KG1 (cell line): Measurements from ENCODE around the gene RBM17.
"Not testable (repeated sequence)": the region's sequence is repeated elsewhere in the genome, so short reads cannot be mapped to it uniquely, and the experiment has no call there.

Source experiments
- DNase-seq: peaks from one replicate; lab custom pipeline; 2025; lab: John Stamatoyannopoulos, UW

The RBM17 gene

DNA sequence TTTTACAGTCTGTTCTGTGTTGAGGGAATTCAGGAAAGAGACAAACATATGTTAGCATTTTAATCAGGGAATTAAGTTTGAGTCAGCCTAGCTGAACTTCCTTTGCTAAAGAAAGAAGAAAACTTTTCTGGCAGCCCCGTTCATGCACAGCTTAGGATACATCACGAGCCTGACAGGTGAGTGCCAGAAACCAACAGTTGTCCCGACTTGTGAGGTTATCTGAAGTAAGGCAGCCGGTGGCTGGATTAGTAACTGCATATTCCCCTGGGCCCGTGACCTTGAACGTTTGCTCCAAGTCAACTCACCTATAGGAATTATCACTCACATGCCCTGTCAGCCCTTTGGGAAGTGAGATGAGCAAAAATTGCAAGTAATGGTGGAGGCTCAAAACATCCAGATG lies 24.1 kb downstream of the RBM17 start:
- DNase-seq = no peak

DNA sequence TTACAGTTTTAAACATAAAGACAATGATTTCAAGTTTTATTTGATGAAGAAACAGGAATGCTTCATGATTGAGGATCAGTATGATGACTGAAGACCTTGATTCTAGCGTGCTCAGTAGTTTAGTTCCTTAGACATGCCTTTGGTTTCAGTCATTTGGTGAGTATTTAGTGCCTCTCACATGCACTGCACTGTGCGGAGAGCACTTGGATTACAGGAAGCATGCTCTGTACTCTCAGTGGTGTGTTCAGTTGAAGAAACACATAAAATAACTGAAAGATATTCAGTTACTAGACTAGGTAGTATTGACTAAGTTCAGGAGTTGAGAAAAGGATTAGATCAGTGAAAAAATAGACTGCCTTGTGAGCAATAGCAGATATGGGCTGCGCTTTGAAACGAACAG lies 25.5 kb downstream of the RBM17 start:
- no peak for DNase-seq

DNA sequence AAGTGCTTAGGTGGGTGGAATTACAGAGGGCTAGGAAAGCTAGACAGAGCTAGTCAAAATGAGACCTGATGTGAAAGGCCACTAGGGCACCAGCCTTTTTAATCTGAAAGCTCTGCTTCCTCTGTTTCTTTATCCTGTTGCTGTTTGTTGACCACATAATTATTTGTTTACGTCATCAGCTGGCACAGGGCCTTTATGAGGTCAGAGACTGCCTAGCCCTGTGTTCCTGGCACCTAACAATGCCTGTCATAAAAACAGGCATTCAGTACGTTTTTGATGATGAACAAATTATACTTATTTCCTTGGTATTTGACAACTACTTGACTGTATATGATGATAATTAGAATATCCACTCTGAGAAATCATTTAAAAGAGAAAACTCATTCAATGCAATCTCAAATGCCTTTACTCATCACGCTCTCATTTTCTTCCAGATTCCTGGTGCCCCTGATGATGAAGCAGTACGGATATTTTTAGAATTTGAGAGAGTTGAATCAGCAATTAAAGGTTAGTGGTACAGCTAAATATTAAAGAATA lies 26.0 kb downstream of the RBM17 start:
- DNase-seq = no peak

DNA sequence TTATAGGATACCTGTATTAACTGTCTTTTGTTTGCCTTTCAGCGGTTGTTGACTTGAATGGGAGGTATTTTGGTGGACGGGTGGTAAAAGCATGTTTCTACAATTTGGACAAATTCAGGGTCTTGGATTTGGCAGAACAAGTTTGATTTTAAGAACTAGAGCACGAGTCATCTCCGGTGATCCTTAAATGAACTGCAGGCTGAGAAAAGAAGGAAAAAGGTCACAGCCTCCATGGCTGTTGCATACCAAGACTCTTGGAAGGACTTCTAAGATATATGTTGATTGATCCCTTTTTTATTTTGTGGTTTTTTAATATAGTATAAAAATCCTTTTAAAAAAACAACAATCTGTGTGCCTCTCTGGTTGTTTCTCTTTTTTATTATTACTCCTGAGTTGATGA lies 26.6 kb downstream of the RBM17 start:
- DNase-seq = no peak

DNA sequence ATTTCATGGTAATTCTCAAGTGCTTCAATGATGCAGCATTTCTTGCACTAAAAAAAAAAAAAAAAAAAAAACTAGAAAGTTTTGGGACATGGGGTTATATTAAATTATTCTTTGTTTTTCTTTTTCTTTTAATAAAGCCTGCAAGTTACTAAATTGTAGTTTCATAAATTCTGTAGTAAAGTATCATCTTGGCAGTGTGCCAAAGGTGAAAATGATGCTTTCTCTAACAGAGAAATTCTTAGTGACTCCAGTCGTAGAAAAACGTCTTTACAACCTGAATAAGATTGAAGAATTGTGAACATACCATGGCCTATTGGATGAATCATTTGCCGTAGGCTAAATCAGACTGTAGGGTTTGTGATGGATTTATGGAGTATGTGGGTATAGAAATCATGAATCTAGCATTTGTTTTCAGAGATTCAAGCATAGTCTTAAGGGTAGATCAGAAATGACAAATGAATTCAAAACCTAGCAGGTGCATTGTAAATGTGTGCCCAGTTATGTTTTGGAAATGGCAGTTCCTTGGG lies 27.1 kb downstream of the RBM17 start:
- DNase-seq = no peak

DNA sequence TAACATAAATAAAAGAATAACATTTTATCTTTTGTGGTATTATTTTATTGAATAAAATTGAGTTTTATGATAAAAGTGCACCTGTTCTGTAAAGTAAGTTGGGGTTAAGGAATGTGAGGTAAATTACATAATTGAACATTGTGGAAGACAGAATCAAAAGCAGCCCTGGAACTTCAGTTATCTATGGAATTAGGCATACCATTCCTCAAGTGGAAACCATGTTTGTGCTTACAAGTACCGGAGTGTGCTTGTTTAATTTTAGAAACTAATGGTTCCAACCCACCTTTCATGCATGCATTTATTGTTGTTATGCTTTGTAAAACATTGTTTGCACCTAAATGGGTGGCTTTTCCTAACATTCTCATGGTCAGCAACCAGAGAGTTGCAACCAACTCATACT lies 28.0 kb downstream of the RBM17 start:
- DNase-seq = no peak

DNA sequence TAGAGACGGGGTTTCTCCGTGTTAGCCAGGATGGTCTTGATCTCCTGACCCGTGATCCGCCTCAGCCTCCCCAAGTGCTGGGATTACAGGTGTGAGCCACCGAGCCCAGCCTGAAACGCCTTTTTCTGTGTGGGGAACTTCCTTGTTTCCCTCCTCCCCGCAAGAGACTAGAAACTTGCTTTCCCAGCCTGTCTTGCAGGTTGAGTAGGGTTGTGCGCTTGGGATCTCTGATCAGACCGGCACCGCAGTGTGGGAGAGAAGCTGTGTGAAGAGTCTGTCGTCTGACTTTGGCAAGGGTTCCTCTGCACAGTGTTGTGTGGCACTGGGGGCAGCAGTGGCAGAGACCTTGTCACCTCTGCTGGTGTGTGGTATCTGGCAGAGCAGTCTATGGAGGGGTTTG lies 28.9 kb downstream of the RBM17 start:
- DNase-seq = no peak

DNA sequence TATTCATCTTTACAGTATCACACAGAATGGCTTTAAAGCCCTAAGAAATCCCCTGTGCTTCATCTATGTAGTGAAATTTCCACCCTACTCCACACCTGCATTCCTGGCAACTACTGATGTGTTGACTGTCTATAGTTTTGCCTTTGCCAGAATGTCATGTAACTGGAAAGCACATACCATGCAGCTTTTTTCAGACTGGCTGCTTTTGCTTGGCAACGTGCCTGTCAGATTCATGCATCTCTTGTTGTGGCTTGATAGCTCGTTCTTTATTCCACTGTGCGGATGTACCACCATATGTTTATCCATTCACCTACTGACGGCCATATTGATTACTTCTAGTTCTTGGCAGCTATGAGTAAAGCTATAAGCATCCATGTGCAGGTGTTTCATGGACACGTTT lies 30.6 kb downstream of the RBM17 start:
- no peak for DNase-seq

DNA sequence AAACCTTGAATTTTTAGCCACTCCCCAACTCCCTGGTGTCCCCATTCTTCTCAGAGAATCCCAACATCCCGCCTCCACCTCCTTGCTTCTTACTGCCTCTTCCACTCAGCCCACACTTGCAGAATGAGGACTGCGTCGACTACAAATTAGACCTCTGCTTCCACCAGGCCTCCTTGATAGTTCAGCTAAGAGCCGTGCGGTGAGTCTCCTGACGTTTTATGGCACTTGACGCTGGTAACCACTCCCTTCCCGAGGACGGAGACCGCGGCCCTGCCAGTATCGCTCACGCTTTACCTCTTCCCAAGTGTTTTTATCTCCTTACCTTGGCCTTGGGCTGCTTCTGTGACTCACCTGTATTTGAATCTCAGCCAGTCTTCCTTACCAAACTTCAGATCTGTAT lies 31.1 kb downstream of the RBM17 start:
- no peak for DNase-seq

DNA sequence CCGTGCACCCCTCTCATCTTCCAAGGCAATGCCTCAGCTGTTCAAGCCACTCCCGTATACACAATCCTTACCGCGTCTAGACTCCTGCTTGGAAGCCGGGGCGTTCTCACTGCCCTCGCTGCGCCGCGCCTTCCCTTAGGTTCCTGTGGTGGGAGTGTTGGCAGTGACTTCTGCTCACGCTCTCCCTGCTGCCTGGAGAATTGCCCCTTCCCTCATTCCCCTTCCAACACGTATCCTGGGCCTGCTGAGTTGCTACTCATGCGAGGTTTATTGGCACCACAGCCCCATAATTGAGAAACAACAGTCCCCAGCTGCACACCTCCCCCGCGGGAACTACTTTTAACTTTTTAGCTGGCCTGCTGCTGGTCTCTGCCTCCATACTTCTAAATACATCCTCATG lies 31.9 kb downstream of the RBM17 start:
- no peak for DNase-seq

DNA sequence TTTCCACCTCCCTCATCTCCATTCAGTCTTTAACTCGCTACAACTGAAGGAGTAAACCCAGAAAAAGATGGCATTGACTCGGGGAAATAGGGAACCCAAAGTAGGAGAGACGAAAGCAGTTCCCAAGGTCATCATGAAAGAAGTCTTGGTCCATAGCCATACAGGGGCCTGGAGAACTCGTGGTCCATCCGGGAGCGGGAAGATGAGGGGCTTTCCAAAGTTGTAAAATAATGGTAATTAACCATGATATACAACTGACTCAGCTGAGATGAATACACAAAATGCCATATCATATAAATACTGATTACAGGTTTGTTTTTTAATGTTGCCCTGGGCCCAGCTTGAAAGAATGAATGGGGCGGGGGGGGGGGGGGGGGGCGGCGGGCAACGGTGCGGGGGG lies 32.3 kb downstream of the RBM17 start:
- DNase-seq = no peak

DNA sequence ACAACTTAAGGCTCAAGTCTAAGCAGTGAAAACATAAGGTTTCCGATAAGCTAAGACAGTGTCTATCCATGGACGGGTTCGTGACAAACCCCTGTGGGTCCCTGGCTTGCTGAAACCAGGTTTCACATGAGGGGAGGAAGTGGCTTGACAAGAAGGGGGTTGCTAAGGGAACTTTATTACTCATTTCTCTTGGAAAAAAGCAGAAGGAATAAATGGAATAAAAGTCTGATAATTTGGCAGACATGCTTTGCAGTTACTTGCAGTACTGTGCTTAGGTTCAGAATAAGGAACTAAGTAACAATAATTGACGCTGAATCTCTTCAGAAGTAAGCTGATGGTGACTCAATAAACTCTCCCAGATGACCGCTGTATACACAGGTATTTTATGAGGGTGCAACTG lies 34.7 kb downstream of the RBM17 start:
- no peak for DNase-seq

DNA sequence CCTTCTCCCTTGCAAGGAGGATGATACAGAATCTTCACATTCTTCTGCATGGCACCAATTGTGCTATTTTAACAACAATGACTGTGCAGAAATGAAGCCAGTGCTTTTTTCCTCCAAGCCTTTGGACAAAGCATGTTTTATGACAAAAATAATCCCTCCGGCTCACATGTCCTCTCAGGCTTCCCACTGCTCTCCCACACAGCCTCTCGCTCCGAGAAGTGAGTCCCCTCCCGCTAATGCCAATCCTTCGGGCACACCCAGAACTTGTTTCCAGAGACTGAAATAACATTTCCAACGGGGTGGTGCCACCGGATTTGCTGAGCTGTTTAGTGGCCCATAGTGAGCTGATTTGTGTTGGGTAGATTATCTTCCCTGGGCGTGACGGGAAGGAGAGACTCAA lies 35.8 kb downstream of the RBM17 start:
- DNase-seq = no peak

DNA sequence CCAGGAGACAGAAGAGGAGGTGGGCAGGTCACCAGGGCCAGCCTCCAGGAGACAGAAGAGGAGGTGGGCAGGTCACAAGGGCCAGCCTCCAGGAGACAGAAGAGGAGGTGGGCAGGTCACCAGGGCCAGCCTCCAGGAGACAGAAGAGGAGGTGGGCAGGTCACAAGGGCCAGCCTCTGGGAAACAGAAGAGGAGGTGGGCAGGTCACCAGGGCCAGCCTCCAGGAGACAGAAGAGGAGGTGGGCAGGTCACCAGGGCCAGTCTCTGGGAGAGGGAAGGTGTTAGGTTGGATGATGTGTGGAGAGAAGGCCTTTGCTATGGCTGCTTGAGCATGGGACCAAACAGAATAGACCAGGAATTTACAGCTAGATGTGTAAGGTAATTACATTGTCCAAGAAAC lies 38.6 kb downstream of the RBM17 start:
- DNase-seq = not testable (repeated sequence)

DNA sequence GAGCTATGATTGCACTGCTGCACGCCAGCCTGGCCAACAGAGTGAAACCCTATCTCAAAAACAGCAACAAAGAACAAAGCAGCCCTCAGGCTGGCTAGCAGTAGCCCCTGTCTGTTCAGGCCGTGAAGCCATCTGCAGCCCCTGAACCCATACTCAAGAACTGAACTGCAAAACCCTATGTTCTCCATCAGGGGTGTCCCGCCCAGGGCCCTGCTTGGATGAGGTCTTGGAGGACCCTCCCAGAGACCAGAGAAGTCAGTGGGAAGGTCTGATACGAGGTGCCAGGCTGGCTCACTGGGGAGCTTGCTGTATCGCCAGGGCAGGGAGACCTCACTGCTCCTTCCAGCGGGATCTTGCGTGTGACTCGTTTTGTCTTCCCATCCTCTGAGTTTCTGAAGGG lies 39.3 kb downstream of the RBM17 start:
- no peak for DNase-seq

DNA sequence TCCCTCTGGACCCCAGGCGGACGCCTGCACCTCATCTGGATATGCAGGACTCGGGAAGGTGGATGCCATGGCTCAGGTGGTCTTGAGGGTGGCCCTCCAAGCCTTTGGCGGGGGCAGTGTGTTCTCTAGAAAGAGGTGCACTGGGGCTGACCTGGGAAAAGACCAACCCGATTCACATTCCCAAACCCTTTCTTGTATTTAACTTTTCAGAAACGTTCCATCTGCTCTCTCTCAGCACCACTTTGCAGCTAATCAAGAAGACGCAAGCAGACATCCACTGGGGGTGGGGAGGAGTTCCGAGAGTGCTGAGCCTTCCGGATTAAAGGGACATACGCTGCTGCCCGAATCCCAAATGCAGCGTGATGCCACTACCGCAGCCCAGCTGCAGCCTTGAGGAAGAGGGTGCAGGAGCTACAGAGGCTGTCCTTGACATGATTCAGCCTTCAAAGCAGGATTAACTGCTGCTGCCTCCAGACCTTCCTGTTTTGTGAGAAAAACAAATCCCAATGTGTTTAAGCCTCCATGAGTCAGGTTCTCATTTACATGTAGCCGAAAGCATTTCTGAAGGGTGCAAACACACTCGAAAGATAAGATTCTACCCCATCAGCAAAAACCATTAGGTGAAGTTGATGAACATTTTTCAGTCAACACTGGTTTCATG lies 39.9 kb downstream of the RBM17 start:
- DNase-seq = no peak

DNA sequence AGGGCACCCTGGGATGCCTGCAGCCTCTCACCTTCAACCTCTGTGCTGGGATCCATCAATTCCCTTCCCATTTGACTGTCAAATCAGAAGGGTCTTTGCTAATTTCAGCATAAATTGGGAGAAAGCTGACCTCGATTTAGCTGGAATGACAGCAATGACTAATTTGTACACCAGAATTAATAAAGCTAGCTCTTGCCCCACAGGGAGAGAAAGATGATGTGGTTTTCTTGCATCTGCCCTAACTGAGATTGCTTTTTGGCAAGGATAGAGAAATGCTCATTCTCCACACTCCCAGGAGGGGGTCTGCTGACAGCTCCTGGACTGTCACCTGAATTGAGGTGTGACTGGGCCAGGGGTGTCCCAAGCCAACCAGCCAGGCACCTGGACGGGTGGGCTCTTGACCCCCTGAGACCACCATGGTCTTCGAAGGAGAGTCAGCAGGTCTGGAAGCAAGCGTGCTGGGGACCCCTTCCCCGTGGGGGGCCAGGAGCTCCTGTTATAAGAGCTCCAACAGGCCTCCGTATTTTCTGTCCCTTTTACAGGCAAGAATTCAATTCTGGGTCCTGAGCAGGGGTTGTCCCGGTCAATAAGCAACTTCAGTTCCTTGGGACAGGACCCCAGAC lies 42.1 kb downstream of the RBM17 start:
- DNase-seq = no peak

DNA sequence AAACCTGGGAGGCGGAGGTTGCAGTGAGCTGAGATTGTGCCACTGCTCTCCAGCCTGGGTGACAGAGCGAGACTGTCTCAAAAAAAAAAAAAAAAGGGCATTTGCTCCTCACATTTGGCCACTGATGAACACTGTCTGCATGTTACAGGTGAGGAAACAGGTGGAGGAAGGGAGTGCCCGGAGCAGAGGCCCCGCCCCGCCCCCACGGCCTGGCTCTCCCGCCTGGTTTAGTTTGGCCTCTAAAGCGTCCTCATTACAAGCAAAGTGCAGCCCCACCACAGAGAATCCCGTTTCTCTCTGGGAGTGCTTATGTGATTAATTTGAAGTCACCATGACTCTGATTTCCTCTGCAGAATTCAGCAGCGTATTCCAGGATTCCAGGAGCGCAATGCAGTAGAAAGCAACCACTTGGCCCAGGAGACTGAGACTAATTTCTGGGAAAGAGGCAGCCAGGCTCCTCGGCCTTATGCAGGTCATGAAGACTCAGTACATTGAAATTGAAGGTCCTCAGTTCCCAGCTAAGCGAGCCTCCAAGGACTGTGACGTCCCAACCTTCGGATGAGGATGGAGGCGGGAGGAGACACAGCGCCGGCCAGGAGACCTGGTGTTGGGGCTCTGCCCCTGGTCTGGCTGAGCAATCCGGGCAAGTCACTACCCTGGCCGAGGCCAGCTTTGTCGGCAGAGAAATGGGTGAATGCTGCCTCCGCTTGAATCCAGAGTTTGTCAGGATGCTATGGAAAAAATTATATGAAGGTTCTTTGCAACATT lies 44.7 kb downstream of the RBM17 start:
- DNase-seq = no peak

DNA sequence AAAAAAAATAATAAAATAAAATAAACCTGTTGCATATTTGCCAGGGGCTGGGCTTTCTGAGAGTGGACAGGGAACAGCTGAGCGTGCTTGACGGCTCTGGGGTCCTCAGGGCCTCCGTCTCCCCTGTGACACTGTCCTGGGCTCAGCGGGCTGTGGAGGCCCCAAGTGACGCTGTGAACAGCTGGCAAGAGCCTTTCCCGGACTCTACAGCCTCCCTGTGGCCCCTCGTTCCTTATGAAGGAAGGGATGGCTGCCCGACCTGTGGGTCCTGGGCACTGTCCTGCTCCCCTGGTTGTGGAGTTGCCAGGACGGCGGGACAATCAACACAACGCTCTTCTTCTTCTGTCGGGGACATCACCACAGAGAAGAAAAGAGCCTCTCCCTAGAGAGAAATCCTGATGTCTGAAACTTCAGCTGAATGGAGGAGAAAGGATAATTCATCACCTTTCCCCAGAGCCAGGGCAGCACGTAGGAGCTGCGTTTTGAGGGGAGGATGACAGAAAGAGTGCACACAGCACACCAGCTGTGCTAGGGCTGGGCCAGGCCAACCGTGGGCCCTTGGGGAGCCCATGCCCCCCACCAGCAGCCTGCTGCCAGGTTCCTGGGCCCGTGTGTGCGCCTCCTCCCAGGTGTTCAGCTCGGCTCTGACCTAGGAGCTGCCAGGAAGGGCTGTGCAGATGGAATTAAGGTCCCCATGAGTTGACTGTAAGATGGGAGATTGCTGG lies 45.4 kb downstream of the RBM17 start:
- DNase-seq = no peak

DNA sequence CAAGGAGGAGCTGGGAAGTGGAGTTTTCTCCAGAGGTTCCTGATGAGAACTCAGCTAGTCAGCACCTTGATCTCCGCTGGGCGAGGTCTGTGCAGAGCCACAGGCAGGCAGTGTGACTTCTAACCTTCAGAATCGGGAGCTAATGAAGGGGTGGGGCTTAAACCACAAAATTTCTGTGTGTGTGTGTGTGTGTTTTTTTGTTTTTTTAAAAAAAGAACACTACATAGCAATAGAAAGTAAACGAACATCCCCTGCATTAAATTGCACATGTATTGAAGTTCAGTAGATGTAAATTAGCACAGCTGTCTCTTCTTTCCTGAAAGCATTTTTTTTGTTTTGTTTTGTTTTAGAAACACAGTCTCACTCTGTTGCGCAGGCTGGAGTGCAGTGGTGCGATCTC lies 46.2 kb downstream of the RBM17 start:
- DNase-seq = no peak

DNA sequence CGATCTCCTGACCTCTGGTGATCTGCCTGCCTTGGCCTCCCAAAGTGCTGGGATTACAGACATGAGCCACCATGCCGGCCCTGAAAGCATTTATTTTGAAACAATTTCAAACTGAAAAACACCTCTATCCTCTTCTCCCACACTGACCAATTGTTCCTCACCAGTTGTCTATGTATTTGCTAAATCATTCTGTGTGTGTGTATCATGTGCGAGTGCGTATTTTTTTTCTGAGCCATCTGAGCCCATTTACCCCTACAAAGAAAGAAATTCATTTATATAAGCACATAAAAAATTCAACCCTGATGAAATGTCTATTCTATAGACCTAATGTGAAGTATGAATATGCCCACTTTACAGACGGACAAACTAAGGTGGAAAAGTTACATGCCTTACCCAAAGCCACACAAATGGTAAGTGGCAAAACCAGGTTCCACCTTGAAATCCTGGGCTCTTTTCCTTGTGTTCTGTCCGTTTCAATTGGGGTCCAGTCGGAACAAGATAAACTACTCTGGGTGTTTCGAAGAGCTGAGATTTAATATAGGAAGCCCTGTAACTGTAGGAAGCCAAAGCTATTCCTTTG lies 46.8 kb downstream of the RBM17 start:
- DNase-seq = no peak
